Inflammatory macrophage treated with lipopolysaccharide for 1 hour (primary cell): ENCODE data around the gene MMAB.

Source experiments
- DNase-seq, 2 donors: peaks; one replicate each; pipeline ENCODE4 v3.0.0-alpha.2; 2020 to 2022

MMAB gene

GRCh38 chr12:109557805-109558204 lies 15.5 kb downstream of the MMAB start:
- no peak for DNase-seq

- DNase-seq = no peak
These were observed 16.1 kb downstream of the MMAB start for GRCh38 chr12:109557200-109557599.

- DNase-seq = no peak
These were observed 17.6 kb downstream of the MMAB start for GRCh38 chr12:109555431-109556315.

- DNase-seq = no peak
These were observed 18.5 kb downstream of the MMAB start for GRCh38 chr12:109554761-109555160.

- DNase-seq = no peak
These were observed 19.3 kb downstream of the MMAB start for GRCh38 chr12:109553906-109554500.

GRCh38 chr12:109553483-109553882 lies 19.8 kb downstream of the MMAB start:
- no peak for DNase-seq

GRCh38 chr12:109552971-109553370 lies 20.3 kb downstream of the MMAB start:
- no peak for DNase-seq

- no peak for DNase-seq
These were observed 22.2 kb downstream of the MMAB start for GRCh38 chr12:109551108-109551507.

GRCh38 chr12:109550281-109550680 lies 23.0 kb downstream of the MMAB start:
- no peak for DNase-seq

- no peak for DNase-seq
These were observed 23.6 kb downstream of the MMAB start for GRCh38 chr12:109549613-109550270.

- DNase-seq = no peak
These were observed 25.0 kb downstream of the MMAB start for GRCh38 chr12:109548258-109548657.

- DNase-seq = no peak
These were observed 26.0 kb downstream of the MMAB start for GRCh38 chr12:109547286-109547685.

GRCh38 chr12:109545826-109546225 lies 27.5 kb downstream of the MMAB start:
- DNase-seq = no peak

- no peak for DNase-seq
These were observed 28.3 kb downstream of the MMAB start for GRCh38 chr12:109544955-109545531.

- no peak for DNase-seq
These were observed 30.4 kb downstream of the MMAB start for GRCh38 chr12:109542876-109543275.

GRCh38 chr12:109542014-109542413 lies 31.3 kb downstream of the MMAB start:
- DNase-seq = no peak

- no peak for DNase-seq
These were observed 31.9 kb downstream of the MMAB start for GRCh38 chr12:109541413-109541726.

- DNase-seq = no peak
These were observed 32.5 kb downstream of the MMAB start for GRCh38 chr12:109540526-109541412.

GRCh38 chr12:109539508-109539907 lies 33.8 kb downstream of the MMAB start:
- DNase-seq = no peak

GRCh38 chr12:109538191-109538863 lies 35.0 kb downstream of the MMAB start:
- no peak for DNase-seq

- no peak for DNase-seq
These were observed 36.2 kb downstream of the MMAB start for GRCh38 chr12:109537136-109537535.

- DNase-seq = no peak
These were observed 37.4 kb downstream of the MMAB start for GRCh38 chr12:109535863-109536250.
